CD4-positive, alpha-beta T cell (primary cell): ENCODE data around the gene LAX1. TPM values are rescaled to one million over a fixed set of nuclear protein-coding genes. Genes with fewer than 3 reads are reported as not detected.
A peak's percentile ranks its signal among the peaks of the same experiment; 100 is the strongest.
"Not testable (repeated sequence)": the region's sequence is repeated elsewhere in the genome, so short reads cannot be mapped to it uniquely, and the experiment has no call there.

Experiments used
- ATAC-seq: fragments of 200-7000 bp; cut with Tn5 transposase; one replicate; pipeline ENCODE4 v1.10.0; 2022; ENCODE audit warnings: mild to moderate bottlenecking; ENCODE audit not compliant: poor library complexity
- CTCF ChIA-PET: fragments of 350-600 bp; sonication (Branson Sonifier 250); formaldehyde crosslinking; loops from one replicate; lab custom pipeline; 2021; ENCODE audit warnings: antibody characterized with exemption, inconsistent platforms; lab: Charles Lee
- POLR2A ChIA-PET: fragments of 350-600 bp; sonication (Branson Sonifier 250); formaldehyde crosslinking; loops from one replicate; lab custom pipeline; 2021; ENCODE audit warnings: antibody characterized with exemption, inconsistent platforms; lab: Charles Lee
- DNase-seq, 14 experiments: peaks; one replicate each; pipeline ENCODE4 v3.0.0-alpha.2; 2013 to 2020; ENCODE audit warnings: mixed read lengths in 2 of 14
- H3K27ac ChIP-seq, 2 donors: one replicate each; pipeline versions ENCODE4 v1.5.1 to v1.7.0; 2013; ENCODE audit warnings: low read length in 2 of 2, low read depth in 1 of 2, mild to moderate bottlenecking in 1 of 2
- H3K27me3 ChIP-seq, 2 experiments: 1 replicate in 1 of 2; 2 replicates in 1 of 2; pipeline versions ENCODE4 v1.6.1 to v1.7.0; 2013; ENCODE audit warnings: low read length in 2 of 2, control low read depth in 1 of 2, mild to moderate bottlenecking in 1 of 2, moderate library complexity in 1 of 2; ENCODE audit not compliant: insufficient read depth in 2 of 2, control insufficient read depth in 1 of 2
- H3K36me3 ChIP-seq: one replicate; pipeline ENCODE4 v1.6.1; 2013; ENCODE audit warnings: low read length, control low read depth; ENCODE audit not compliant: insufficient read depth
- H3K4me1 ChIP-seq: one replicate; pipeline ENCODE4 v1.6.1; 2013; ENCODE audit warnings: low read length, control low read depth; ENCODE audit not compliant: insufficient read depth
- H3K4me3 ChIP-seq: one replicate; pipeline ENCODE4 v1.5.1; 2013; ENCODE audit warnings: mild to moderate bottlenecking, low read length, moderate library complexity
- H3K9me3 ChIP-seq, 2 experiments: 1 replicate in 1 of 2; 2 replicates in 1 of 2; pipeline versions ENCODE4 v1.6.1 to v1.7.0; 2013; ENCODE audit warnings: low read length in 2 of 2, mild to moderate bottlenecking in 2 of 2, control low read depth in 1 of 2, moderate library complexity in 1 of 2; ENCODE audit not compliant: control insufficient read depth in 1 of 2, insufficient read depth in 1 of 2
- H3K27ac Mint-ChIP-seq: one replicate; pipeline ENCODE4 v1.8.0; 2020; ENCODE audit warnings: mixed read lengths
- H3K27me3 Mint-ChIP-seq: one replicate; pipeline ENCODE4 v1.8.0; 2021; ENCODE audit warnings: mixed read lengths
- H3K36me3 Mint-ChIP-seq: one replicate; pipeline ENCODE4 v1.8.0; 2021; ENCODE audit warnings: low read depth, mixed read lengths
- H3K4me1 Mint-ChIP-seq: one replicate; pipeline ENCODE4 v1.8.0; 2021; ENCODE audit warnings: low read depth, mixed read lengths
- H3K4me3 Mint-ChIP-seq: one replicate; pipeline ENCODE4 v1.8.0; 2020; ENCODE audit warnings: mild to moderate bottlenecking, mixed read lengths
- H3K9me3 Mint-ChIP-seq: one replicate; pipeline ENCODE4 v1.8.0; 2020; ENCODE audit warnings: mixed read lengths
- CTCF ChIP-seq: fragments of 200-600 bp; IDR thresholded peaks from one replicate; pipeline ENCODE4 v1.8.0; 2022; ENCODE audit warnings: antibody characterized with exemption, mild to moderate bottlenecking
- intact Hi-C, 2 experiments: fragments of 100-400 bp; cut with DNase I in 1 of 2; cut with micrococcal nuclease in 1 of 2; formaldehyde crosslinking; loops; one replicate each; pipeline versions ENCODE4 v1.15.1 to v1.9.0; 2023 to 2025; cut with DNase I, micrococcal nuclease
- total RNA-seq, 174 experiments: library from RNA in 2 of 174; stranded (reverse) in 2 of 174; gene quantifications; one replicate each; pipeline ENCODE4 v1.2.3 and lab custom pipeline; 2021 to 2026

The LAX1 gene
- total RNA-seq, 2 experiments from 2014 or later = 16.6 to 18.3 TPM

- ATAC-seq (no peak), DNase-seq (no peak)
- peaks cover 13% of the 10 kb centered on the region for H3K36me3 Mint-ChIP-seq
- intact Hi-C loops = loop anchor here in 1 of 2 experiments (10.0 kb wide), 1 partner anchor 49 kb away; the partner anchor contains the start of genes ZBED6 and ZC3H11A
- ChIA-PET CTCF (no interaction called here), POLR2A (interaction anchor here (2.5 kb wide), 1 partner anchor 19 kb away, joined by 9 read pairs; the partner anchor contains the start of gene LAX1)
- Histone ChIP-seq H3K4me1 (peaks cover 11% of the 10 kb centered on the region), H3K4me3 (no peak overlapping the region), H3K27me3 (no peaks in the 10 kb centered on the region), H3K9me3 (no peaks in the 10 kb centered on the region), H3K36me3 (peaks cover 4% of the 10 kb centered on the region), H3K27ac (no peak overlapping the region)
- H3K4me3 Mint-ChIP-seq = no peak overlapping the region
- H3K9me3 Mint-ChIP-seq = peaks cover 2% of the 10 kb centered on the region
- peak overlapping the region; percentile 74 for H3K27ac Mint-ChIP-seq
- no peak for TF ChIP-seq CTCF
- H3K4me1 Mint-ChIP-seq = peaks cover 25% of the 10 kb centered on the region
- no peaks in the 10 kb centered on the region for H3K27me3 Mint-ChIP-seq
These were observed 18.7 kb upstream of the LAX1 start for GRCh38 chr1:203746281-203746680.

GRCh38 chr1:203751051-203751450, 13.9 kb upstream of the LAX1 start:
- ChIA-PET POLR2A (interaction anchor here (1.5 kb wide), 1 partner anchor 15 kb away, joined by 3 read pairs; no protein-coding TSS in a partner anchor), CTCF (interaction anchor here (0.6 to 1.8 kb wide), 2 partner anchors 14 to 49 kb away, joined by 3 to 10 read pairs; partner anchors contain the start of gene LAX1)
- peaks cover 17% of the 10 kb centered on the region for H3K4me1 Mint-ChIP-seq
- DNase-seq (no peak), ATAC-seq (no peak)
- H3K27ac Mint-ChIP-seq = no peak overlapping the region
- intact Hi-C loops = no loop called here
- Histone ChIP-seq H3K36me3 (no peaks in the 10 kb centered on the region), H3K27ac (no peak overlapping the region), H3K4me3 (no peak overlapping the region), H3K4me1 (peaks cover 25% of the 10 kb centered on the region), H3K27me3 (no peaks in the 10 kb centered on the region), H3K9me3 (no peaks in the 10 kb centered on the region)
- H3K4me3 Mint-ChIP-seq = no peak overlapping the region
- TF ChIP-seq CTCF = no peak
- peaks cover 2% of the 10 kb centered on the region for H3K9me3 Mint-ChIP-seq
- no peaks in the 10 kb centered on the region for H3K27me3 Mint-ChIP-seq
- no peaks in the 10 kb centered on the region for H3K36me3 Mint-ChIP-seq

- H3K4me3 ChIP-seq, H3K36me3 ChIP-seq, H3K9me3 ChIP-seq, H3K27ac ChIP-seq, ATAC-seq, H3K27me3 Mint-ChIP-seq, H3K36me3 Mint-ChIP-seq, H3K9me3 Mint-ChIP-seq, H3K27ac Mint-ChIP-seq, intact Hi-C loops, H3K4me3 Mint-ChIP-seq, H3K27me3 ChIP-seq, DNase-seq: not testable (repeated sequence)
- ChIA-PET CTCF (interaction anchor here (0.6 to 1.8 kb wide), 2 partner anchors 13 to 49 kb away, joined by 3 to 10 read pairs; partner anchors contain the start of gene LAX1), POLR2A (interaction anchor here (1.5 kb wide), 1 partner anchor 14 kb away, joined by 3 read pairs; no protein-coding TSS in a partner anchor)
- H3K4me1 Mint-ChIP-seq = peaks cover 18% of the 10 kb centered on the region
- peaks cover 25% of the 10 kb centered on the region for H3K4me1 ChIP-seq
These were observed 13.2 kb upstream of the LAX1 start for GRCh38 chr1:203751618-203752361.
